Fibroblast of lung (primary cell): Measurements from ENCODE around the gene ARHGEF7. TPM values are rescaled to one million over a fixed set of nuclear protein-coding genes. Genes with fewer than 3 reads are reported as not detected.

Experiments used
- DNase-seq, 2 donors: peaks; one replicate each; pipeline versions ENCODE4 v3.0.0 to v3.0.0-alpha.2; 2010; ENCODE audit warnings: low read depth in 2 of 2
- H2AFZ ChIP-seq: 2 replicates; pipeline ENCODE4 v1.5.1; 2012; ENCODE audit warnings: low read length, control low read depth, inconsistent platforms
- H3K27ac ChIP-seq: 2 replicates; pipeline ENCODE4 v1.5.1; 2011; ENCODE audit warnings: low read length, control low read depth; ENCODE audit not compliant: insufficient read depth
- H3K27me3 ChIP-seq: 2 replicates; pipeline ENCODE4 v1.5.1; 2011; ENCODE audit warnings: mild to moderate bottlenecking, low read length; ENCODE audit not compliant: control insufficient read depth, insufficient read depth
- H3K36me3 ChIP-seq: 2 replicates; pipeline ENCODE4 v1.5.1; 2011; ENCODE audit warnings: low read length; ENCODE audit not compliant: control insufficient read depth, insufficient read depth
- H3K4me1 ChIP-seq: 2 replicates; pipeline ENCODE4 v1.5.1; 2011; ENCODE audit warnings: low read length; ENCODE audit not compliant: control insufficient read depth, insufficient read depth; ENCODE audit errors: extremely low read depth
- H3K4me2 ChIP-seq: 2 replicates; pipeline ENCODE4 v1.5.1; 2011; ENCODE audit warnings: low read length, control low read depth; ENCODE audit not compliant: insufficient read depth; ENCODE audit errors: extremely low read depth
- H3K4me3 ChIP-seq, 4 experiments: fragments of 200-600 bp in 1 of 4; sonication (generic) in 1 of 4; replicated peaks in 1 of 4; 2 replicates each; pipeline ENCODE4 v1.5.1; 2011 to 2016; ENCODE audit warnings: low read length in 4 of 4, low read depth in 3 of 4, mild to moderate bottlenecking in 3 of 4, control low read depth in 2 of 4, inconsistent platforms in 1 of 4, mixed read lengths in 1 of 4; ENCODE audit not compliant: insufficient read depth in 1 of 4; ENCODE audit errors: control extremely low read depth in 1 of 4
- H3K79me2 ChIP-seq: 2 replicates; pipeline ENCODE4 v1.5.1; 2012; ENCODE audit warnings: mild to moderate bottlenecking, low read length, inconsistent platforms; ENCODE audit not compliant: control insufficient read depth, insufficient read depth
- H3K9ac ChIP-seq: 2 replicates; pipeline ENCODE4 v1.5.1; 2011; ENCODE audit warnings: mild to moderate bottlenecking, low read length, control low read depth; ENCODE audit not compliant: insufficient read depth
- H3K9me3 ChIP-seq: 2 replicates; pipeline ENCODE4 v1.5.1; 2012; ENCODE audit warnings: low read depth, low read length; ENCODE audit not compliant: control insufficient read depth, insufficient read depth
- H4K20me1 ChIP-seq: 2 replicates; pipeline ENCODE4 v1.5.1; 2011; ENCODE audit warnings: low read length; ENCODE audit not compliant: control insufficient read depth, insufficient read depth; ENCODE audit errors: extremely low read depth
- CTCF ChIP-seq, 2 donors: IDR thresholded peaks in 1 of 2; conservative IDR thresholded peaks in 1 of 2; 1 replicate in 1 of 2; 2 replicates in 1 of 2; pipeline ENCODE4 v1.5.1; 2011 to 2012; ENCODE audit warnings: low read length in 2 of 2, control low read depth in 1 of 2, inconsistent platforms in 1 of 2, low read depth in 1 of 2, mild to moderate bottlenecking in 1 of 2
- EZH2 ChIP-seq: IDR thresholded peaks from 2 replicates; pipeline ENCODE4 v1.5.1; 2012; ENCODE audit warnings: low read length, control low read depth, mild to moderate bottlenecking; ENCODE audit errors: missing control alignments
- polyA plus RNA-seq, 2 donors: library from polyadenylated mRNA; depleted of rRNA in 1 of 2; stranded (reverse) in 1 of 2; unstranded in 1 of 2; fragments of >200 nt; gene quantifications; 2 replicates each; pipeline ENCODE4 v1.2.1, GENCODE V29; 2011 to 2012; ENCODE audit warnings: missing spikeins in 1 of 2
- total RNA-seq: library from RNA; depleted of rRNA; stranded (reverse); fragments of >200 nt; gene quantifications from 2 replicates; pipeline ENCODE4 v1.2.1, GENCODE V29; 2014

The ARHGEF7 gene
- total and polyA plus RNA-seq, 2 donors (not counting 1 experiment from before 2014, with no cell fraction given) = 29.1 to 42.8 TPM

- Histone ChIP-seq H3K9ac (no peak overlapping the region), H3K36me3 (peaks cover 23% of the 10 kb centered on the region), H3K27me3 (no peaks in the 10 kb centered on the region)
Observed at GRCh38 chr13:111282997-111283396, 167.9 kb downstream of the ARHGEF7 start.

GRCh38 chr13:111283457-111283856 lies 168.3 kb downstream of the ARHGEF7 start:
- Histone ChIP-seq H3K36me3 (peaks cover 23% of the 10 kb centered on the region), H3K4me3 (no peak overlapping the region), H4K20me1 (no peaks in the 10 kb centered on the region), H3K27me3 (no peaks in the 10 kb centered on the region), H3K9me3 (no peaks in the 10 kb centered on the region), H3K4me2 (no peak overlapping the region), H2AFZ (no peak overlapping the region), H3K4me1 (peaks cover 12% of the 10 kb centered on the region), H3K27ac (no peak overlapping the region), H3K9ac (no peak overlapping the region), H3K79me2 (peaks cover 2% of the 10 kb centered on the region)
- TF ChIP-seq CTCF (conservative IDR thresholded peaks at IDR 0.05 in 1 of 2, IDR thresholded peaks at IDR 0.05 in 1 of 2; ENCODE audit: low read depth in 1 of 2, low read length in 2 of 2) (no peak), EZH2 (no peak)
- DNase-seq = no peak

More at GRCh38 chr13:111282997-111283396, 167.9 kb downstream of the ARHGEF7 start:
- no peak overlapping the region for H3K4me3 ChIP-seq
- no peaks in the 10 kb centered on the region for H4K20me1 ChIP-seq
- H3K9me3 ChIP-seq = no peaks in the 10 kb centered on the region
- H3K4me1 ChIP-seq = peaks cover 12% of the 10 kb centered on the region
- TF ChIP-seq CTCF (conservative IDR thresholded peaks at IDR 0.05 in 1 of 2, IDR thresholded peaks at IDR 0.05 in 1 of 2; ENCODE audit: low read depth in 1 of 2, low read length in 2 of 2) (no peak), EZH2 (no peak)
- no peak overlapping the region for H2AFZ ChIP-seq
- no peak overlapping the region for H3K4me2 ChIP-seq
- H3K27ac ChIP-seq = peak overlapping the region; percentile 92
- no peak for DNase-seq
- peaks cover 2% of the 10 kb centered on the region for H3K79me2 ChIP-seq

GRCh38 chr13:111283991-111284390 lies 168.9 kb downstream of the ARHGEF7 start:
- Histone ChIP-seq H4K20me1 (no peaks in the 10 kb centered on the region), H3K27me3 (no peaks in the 10 kb centered on the region), H3K27ac (no peak overlapping the region), H3K36me3 (peaks cover 23% of the 10 kb centered on the region), H3K79me2 (peaks cover 2% of the 10 kb centered on the region), H3K9ac (no peak overlapping the region), H3K9me3 (no peaks in the 10 kb centered on the region), H2AFZ (no peak overlapping the region), H3K4me2 (no peak overlapping the region), H3K4me3 (no peak overlapping the region), H3K4me1 (peaks cover 12% of the 10 kb centered on the region)
- peak in 1 of 2 donors; percentile 5 for DNase-seq
- TF ChIP-seq EZH2 (no peak), CTCF (conservative IDR thresholded peaks at IDR 0.05 in 1 of 2, IDR thresholded peaks at IDR 0.05 in 1 of 2; ENCODE audit: low read depth in 1 of 2, low read length in 2 of 2) (no peak)
